RCC 7860 (cell line): ENCODE data around the gene NSF.
"Not testable (repeated sequence)": the region's sequence is repeated elsewhere in the genome, so short reads cannot be mapped to it uniquely, and the experiment has no call there.

Experiments
- DNase-seq: peaks from one replicate; pipeline ENCODE4 v3.0.0-alpha.2; 2015; ENCODE audit warnings: low spot score
- FAIRE-seq: peaks from 2 replicates; lab custom pipeline; 2012; peaks lifted over from hg19 to GRCh38; lab: Jason Lieb, UNC

The NSF gene

DNA sequence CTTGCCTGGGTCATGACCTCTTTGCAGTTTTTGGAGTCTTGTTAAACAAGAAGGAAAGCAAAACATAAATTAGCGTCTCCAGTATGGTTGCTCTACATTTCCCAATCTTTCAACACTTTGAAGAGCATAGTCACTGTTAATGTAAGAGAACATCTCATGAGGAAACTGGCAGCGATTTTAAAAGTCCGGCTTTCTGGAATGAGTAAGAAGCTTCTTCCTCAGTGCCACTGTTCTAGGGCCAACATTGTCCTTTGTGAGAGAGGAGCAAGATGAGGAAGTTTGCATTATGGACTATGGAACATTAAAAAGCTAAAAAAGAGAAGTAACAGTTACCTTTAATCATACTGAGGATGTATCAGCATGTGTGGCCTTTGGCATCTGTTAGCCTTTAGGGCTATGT is 154.9 kb downstream of the NSF start:
- DNase-seq (no peak), FAIRE-seq (no peak)

DNA sequence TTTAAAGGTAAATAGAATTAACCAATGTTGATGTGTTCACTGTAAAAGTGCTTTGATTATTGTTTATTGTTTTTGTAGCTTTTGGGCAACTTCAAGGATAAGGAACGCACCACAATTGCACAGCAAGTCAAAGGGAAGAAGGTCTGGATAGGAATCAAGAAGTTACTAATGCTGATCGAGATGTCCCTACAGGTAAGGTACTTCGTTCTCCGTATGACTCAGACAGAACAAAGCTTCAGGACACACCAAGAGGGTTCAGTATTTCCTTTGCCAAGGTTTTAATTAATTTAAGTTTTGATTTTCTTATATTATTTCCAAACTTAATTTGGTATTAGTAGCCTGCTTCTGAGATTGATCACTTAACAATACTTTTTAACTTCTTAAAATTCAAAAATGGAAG is 161.0 kb downstream of the NSF start:
- FAIRE-seq, result no peak
- DNase-seq, result no peak

DNA sequence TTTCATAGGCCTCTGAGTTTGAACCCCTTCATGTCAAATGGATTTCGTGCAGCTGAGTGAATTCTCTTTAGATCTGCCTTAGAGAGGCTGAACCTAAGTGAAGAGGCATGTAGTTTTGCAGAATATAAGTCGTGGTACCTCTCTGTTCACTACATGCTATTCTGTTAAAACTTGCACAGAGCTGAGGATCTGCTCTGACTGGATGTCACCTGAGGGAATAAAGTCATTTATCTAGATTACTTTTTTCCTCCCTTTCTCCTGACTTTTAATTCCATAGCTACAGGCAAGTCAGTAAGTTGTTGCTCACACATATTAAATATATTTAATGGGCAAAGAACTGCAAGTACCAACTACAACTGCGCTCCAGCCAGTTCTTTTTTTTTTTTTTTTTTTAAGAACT is 163.3 kb downstream of the NSF start:
- DNase-seq (no peak), FAIRE-seq (no peak)

DNA sequence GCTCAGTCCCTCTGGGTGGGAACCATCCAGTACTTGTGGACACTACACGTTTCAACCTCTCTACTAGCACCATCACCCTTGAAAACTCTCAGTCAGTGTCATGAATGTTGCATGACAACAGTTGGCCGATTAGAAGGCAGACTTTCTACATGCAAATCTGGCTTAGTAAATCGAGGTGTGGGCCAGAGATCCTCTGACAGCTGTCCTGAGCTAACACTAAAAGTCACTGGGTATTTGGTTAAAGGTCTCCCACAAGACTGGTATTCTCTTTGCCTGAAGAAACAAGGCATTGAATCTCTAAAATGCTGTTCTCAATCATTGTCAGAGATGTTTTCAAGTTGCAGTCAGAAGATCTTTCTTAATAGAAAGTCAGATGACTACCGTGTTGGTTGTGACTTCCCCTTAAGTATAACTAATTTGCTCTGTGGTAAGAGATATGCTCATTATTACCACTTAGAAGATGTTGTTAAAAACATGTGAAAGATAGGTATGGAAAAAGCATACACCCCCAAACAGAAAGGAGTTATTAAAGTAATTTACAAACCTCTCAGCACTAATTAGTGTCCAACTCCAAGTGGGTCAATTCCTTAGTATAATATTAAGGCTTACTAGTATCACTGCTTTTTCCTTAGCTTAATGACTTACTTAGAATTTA is 165.7 kb downstream of the NSF start:
- DNase-seq (no peak), FAIRE-seq (no peak)

DNA sequence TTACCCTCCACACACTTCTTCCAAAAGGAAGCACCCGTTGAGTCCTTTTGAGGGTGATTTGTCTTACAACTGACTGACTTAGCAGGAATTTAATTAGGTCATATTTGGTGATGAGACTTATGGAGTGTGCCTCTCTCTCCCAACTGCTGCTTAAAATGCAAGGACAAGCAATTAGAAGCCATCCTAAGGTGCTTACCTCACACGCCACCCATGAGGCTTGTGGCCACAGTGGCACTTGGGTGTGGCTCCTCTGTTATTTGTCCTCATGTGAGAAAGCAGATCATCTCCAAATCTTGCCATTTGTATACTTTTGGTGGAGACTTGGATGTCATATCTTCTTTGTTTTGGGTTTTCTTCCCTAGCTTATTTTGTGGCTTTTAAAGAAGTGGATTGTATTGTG is 166.4 kb downstream of the NSF start:
- DNase-seq (no peak), FAIRE-seq (no peak)

DNA sequence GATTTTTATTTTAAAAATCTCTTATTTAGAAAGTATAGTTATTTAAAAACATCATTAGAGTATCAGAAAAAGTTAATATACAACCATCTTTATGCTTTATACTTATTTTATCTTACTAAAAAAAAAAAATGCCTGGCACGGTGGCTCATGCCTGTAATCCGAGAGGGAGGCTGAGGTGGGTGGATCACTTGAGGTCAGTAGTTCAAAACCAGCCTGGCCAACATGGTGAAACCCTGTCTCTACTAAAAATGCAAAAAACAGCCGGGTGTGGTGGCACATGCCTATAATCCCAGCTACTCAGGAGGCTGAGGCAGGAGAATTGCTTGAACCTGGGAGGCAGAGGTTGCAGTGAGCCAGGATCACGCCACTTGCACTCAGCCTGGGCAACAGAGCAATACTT is 167.1 kb downstream of the NSF start:
- DNase-seq, FAIRE-seq: not testable (repeated sequence)

DNA sequence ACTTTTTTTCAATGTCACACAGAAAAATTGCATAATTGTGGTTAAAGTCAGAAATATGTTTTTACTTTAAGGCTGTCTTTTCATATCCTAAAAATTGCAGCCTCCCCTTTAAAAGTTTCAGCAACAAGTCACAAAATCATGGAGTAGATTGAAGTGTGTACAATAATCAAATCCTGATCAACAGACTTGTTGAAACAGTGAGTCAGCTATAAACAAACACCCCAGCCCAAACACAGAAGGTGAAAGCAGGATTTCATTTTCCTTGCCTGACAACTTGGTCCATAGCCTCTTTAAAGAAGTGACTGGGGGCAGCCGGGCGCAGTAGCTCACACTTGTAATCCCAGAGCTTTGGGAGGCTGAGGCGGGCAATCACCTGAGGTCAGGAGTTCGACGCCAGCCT is 168.1 kb downstream of the NSF start:
- DNase-seq (no peak), FAIRE-seq (no peak)

DNA sequence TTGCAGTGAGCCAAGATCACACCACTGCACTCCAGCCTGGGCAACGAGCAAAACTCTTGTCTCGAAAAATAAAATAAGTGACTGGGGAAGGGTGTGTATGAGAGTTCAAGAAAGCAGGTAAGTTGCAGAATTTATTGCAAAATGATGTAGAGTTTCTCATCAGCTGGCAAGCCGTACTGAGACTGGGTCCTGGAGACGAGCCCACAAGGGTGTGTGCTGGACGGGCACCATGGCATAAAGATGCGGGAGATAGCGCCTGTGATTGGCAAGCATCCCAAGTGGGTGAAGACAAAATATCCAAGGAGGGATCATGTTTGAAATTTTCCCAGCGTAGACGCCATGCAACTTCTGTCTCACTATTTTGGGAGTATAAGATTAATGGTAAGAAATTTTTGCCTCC is 168.7 kb downstream of the NSF start:
- FAIRE-seq (no peak), DNase-seq (no peak)

DNA sequence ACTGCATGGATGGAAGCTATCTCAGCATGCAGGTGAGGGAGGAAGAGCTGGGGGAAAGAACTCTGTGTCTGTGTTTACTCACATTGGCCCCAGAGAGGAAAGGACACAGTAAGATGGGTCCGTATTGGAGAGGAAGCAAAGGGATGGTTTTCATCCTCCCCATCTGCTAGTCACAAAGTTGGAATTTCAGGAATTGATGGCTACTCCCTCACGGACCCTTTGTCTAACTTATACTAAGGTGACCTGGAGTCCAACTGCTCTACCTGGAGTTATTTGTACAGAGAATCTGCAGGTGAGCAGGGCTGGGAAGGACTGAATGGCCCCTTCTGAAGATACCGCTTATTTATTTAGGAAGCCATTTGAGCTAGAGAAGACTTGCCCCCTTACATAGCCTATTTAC is 172.9 kb downstream of the NSF start:
- no peak for FAIRE-seq
- no peak for DNase-seq

DNA sequence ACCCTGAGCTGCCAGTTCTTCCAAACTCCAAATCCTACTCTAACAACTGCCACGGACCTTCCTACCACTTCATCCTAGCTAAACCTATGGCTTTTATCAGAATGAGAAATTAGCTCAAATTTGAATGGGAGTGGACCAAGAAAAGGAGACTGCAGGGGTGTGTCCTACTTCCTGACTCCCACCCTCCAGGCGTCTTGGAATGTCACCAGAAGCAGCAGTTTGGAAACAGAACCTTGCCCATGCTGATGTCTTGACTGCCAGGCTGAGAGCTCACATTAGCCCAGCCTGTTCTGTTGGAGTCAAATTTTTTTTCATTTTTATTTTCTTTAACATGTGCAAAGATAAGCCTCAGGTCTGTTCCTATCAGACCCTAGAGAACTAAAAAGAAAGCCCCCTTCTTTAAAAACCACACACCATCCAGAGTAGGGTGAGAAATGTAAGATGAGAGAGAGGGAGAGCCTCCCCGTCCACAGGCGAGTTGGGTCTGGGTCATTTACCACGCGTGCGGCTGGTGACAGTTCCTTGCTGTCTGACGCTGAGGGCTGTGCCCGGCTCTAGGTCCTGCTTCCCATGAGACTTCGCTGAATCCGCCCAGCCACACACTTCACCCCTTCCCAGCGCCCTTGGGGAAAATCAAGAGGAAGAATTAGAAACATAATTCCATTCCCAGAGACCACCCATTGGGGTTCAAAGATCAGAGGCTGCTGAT is 173.7 kb downstream of the NSF start:
- DNase-seq (no peak), FAIRE-seq (no peak)

DNA sequence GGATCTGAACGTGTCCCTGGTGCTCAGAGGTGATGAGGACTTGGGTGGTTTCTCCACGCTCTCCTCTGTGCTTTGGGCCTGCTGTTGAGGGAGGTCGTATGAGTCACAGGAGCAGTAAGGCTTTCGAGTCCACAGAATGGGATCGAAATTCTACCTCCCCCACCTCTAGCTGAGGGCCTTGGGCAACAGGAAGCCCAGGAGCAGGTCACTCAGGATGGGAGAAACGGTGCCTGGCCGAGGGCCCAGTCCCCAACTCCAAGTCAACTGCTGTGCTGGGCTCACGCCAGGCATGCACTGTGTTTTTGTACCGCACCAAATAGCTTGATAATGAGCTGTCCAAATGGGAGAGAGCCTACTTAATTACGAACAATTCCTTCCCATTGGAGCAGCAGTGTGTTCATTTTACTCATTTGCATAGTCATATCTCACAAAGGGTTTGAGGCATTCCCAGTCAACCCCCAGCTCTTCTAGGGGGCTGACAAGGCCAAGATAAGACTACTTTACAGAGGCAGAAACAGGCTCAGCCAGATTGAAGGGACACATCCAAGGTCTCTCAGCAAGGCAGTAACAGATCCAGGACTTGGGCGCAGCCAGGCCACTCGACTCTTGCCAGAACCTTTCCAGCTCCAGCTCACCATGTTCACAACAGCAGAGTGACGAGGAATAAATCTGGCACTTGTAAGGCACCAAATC is 174.4 kb downstream of the NSF start:
- FAIRE-seq (no peak), DNase-seq (peak; percentile 42)

DNA sequence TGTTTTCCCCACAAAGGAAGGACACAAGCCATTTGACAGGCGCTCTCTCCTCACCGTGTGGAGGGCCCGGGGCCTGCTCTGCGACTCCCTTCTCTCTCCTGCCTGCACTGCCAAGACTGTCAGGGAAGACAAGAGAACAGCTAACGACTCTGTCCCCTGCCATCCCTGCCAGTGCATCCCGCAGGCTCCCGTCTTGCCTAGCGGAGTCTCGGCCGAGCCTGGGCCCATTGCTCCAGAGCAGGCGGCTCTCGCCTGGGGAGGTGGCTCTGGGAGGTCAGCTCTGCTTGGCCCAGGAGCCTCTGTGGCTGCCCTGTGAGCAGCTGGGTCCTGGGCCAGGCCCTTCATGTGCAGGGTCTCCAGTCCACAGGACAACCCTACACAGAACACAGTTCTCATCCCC is 175.0 kb downstream of the NSF start:
- FAIRE-seq (no peak), DNase-seq (no peak)

DNA sequence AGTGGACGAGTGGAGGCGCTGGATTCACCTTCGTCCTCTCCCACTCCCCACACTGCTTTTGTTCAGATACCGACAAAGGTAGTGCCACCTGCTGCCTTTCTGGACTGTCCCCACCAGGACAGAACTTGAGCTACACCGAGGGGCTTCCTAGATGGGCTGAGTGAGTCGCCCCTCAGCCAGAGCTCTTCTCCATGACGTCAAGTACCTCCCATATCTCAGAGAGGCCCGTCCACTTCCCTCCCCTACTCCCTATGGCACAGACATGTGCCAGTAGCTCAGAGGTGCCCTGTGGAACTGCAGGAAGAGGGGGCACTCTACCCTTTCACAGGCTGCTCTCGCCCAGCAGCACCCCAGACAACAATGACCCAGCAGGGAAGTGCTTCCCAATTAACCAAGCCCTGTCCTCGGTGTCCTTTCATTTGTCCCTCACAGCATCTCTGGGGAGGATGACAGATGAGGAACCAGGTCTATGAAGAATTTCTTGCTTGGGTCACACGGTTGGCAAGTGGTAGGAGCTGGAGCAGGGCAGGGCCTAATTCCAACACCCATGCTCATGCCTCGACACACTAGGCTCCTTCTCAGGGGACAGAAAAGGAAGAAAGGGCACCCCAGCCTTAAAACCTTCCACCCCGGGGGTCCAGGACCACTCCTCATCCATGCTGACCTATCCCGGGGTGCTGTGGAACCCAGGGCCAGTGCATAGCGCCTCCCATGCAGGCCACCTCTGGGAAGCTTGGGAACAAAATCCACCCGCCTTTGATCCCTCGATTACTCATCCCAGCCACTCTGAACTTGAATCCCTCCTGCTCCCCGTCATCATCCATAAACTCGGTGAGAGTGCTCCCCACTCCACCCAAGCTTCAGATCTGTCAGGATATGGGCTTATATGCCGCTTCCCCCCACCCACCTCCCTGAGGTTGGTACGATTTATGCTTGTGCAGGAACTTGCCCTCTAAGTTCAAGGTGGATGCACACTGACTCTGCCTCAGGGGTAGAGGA is 176.3 kb downstream of the NSF start:
- FAIRE-seq (no peak), DNase-seq (no peak)

DNA sequence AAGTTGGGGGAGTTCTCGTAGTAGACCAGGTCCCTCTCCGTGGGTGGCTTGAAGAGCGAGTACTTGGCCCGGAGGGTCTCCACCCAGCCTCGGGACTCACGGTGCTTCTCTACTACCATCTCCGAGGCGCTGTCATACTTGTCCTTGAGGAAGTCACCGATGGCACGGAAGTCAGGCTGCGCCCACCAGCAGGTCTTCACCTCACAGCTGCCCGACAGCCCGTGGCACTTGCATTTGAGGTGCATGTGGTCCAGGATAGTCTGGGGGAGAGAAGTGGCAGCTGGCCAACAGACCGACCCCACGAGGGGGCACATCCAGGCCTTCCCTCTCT is 178.0 kb downstream of the NSF start:
- no peak for FAIRE-seq

DNA sequence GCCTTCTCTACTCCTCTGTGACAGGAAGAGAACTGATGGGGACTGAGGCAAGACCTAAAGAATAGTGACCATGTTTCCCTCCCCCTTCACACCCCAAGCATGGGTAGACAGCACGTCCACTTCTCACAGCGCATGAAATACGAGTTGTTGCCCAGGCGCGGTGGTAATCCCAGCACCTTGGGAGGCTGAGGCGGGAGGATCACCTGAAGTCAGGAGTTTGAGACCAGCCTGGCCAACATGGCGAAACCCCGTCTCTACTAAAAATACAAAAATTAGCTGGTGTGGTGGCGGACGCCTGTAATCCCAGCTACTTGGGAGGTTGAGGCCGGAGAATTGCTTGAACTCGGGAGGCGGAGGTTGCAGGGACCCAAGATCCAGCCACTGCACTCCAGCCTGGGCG is 178.4 kb downstream of the NSF start:
- DNase-seq, FAIRE-seq: not testable (repeated sequence)

More for the DNA sequence above, 178.0 kb downstream of the NSF start:
- no peak for DNase-seq

DNA sequence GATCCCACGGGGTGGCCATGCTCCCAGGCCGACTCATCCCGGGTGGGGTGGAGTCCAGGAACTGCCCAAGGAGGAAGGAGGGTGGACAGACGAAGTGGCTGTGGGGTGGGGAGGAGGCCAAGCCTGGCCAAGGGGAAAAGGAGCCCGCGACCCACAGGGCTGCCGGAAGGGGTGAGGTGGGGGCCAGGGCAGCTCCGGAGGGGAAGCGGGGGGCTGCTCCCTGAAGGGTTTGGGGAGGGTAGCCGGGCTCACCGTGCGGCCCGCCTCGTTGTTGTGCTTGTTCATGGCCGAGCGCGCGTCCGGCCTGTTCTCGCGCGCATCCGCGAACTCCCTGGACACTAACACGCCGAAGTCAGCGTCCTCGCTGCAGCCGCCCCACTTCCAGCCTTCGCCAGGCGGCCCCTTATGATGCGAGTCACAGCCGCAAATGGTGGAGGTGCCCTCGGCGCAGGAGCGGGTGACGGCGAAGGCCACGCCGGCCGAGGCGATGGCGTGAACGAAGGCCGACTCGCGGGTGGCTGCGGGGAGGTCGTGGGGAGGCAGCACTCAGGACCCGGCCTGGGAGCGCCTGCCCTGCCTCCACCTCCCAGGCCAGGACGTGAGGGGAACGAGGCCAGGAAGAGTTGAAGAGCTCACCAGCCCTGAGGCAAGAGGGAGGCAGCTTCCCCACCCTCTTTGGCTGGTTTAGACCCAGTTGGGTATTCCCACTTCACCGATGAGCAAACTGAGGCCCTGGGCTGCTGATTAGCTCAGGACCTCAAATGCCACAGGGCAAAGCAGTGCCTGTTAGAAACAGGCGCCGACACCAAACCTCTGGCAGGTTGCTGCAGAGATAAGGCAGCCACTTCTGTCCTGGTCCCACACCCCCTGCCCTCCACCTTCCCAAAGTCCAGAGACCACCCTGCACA is 179.3 kb downstream of the NSF start:
- FAIRE-seq (no peak), DNase-seq (no peak)

DNA sequence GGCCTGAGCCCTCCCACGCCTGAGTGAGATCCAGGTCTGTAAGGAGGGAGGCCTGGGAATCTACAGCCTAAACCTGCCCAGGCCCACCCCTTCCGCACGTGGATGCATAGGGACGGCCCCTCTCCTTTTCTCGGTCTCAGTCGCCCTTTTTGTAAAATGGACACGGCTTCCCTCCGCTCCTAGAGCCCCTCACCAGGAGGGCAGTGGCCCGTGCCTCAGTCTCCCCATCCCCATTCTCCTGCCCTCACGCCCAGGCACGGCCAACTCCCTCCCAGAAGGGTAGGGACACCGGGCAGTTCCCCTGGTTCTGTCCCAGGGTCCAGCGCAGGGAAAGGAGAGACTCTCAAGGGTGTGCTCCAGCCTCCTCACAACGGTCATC is 180.0 kb downstream of the NSF start:
- DNase-seq (no peak), FAIRE-seq (no peak)

DNA sequence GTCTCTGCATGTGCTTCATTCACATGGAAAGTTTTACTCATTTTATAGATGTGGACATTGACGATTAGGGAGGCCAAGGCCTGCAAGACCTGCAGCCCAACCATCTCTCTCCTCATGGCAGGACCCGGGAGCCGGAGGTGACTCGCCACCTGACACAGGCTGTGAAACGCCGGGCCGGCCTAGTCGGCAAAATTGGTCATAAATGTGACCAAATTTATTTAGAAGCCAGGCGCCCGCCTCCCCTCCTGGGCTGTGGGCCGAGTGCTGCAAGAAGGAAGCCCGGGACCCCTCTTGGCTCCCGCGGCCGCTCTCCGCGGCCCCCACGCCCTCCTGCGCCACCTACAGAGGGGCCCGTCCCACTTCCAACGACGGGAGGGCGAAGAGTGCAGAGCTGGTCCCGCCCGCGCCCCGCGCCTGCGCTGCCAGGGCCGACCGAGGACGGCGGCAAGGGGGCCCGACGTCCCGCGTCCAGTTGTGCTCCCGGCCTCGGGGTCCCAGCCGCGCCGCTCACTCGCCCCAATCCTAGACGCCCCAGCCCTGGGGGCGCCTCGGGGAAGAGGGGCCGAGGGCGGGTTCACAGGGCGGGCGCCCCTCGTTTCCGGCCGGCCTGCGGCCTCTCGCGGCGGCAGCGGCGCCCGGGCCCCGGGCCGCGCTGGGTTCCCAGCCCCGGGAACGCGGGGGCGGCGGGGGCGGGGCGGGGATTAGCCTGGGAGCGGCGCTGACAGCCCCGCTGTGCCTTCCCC is 180.5 kb downstream of the NSF start:
- FAIRE-seq (no peak), DNase-seq (peak; percentile 4)
